HG02623 (cell line): ENCODE measurements around the gene AFMID.

ENCODE experiments used
- ATAC-seq: cut with Tn5 transposase; IDR thresholded peaks from one replicate; pipeline ENCODE4 v1.9.1; 2021; ENCODE audit warnings: moderate library complexity; ENCODE audit not compliant: unreplicated experiment

AFMID gene

DNA sequence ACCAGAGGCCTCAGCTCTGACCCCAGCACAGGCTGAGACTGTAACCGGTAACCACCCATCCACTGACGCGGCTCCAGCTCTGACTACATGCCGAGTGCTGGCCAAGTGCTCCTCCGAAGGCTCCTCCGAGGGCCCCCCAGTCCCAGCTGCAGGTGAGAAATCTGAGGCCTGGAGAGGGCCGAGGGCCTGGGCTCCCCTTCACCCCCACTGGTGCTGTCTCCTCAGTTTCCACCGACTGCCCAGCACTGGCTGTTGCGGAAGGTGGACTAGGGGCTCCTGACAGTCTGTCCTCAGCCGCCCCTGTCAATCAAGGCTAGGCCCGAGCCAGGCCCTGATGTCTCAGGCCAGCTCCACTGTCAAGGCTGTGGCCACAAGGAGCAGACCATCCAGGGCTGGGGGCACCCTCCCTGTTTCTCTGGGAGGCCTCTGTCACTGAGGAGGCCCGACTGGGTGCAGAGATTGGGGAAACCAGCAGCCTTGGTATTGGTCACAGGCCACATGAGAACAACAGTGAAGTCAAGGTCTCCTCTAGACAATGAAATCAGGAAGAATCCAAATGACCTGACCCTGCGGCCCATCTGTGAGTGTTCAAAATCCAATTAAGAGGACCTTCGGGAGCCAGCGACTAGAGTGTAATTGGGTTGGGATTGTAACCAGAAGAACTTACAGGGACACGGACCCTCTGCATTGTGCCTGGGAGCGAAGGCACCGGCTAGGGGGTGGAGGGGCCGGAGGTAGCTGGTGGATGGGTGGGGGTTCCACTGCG lies 49.4 kb downstream of the AFMID start:
- ATAC-seq: no peak

DNA sequence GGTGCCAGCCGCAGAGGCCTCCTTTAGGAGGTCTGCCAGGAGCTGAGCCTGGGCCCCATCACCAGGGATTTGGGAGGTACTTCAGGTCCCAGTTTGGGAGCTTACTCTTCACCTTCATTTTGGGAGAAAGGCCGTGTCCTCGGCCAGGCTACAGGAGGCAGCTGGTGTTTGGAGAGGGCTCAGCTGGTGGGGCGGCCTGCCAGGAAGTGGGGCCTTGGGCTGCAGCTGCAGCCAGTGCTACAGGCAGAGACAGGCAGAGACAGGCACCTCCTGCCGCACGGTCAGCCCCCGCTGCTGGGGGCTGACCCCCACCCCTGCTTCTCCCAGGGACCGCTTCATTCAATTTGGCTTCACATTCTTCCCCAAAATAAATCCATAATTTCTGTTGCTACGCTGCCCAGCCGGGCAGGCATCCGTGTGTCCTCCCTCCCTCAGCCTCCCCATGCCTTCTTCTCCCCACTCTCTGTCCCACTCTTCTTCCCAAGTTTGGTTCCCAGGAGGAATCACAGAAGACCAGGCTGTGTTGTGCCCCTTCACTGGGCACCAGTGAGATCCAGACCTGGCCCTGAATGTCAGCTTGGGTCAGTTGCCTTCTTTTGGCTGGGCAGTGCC lies 50.3 kb downstream of the AFMID start:
- ATAC-seq: no peak

DNA sequence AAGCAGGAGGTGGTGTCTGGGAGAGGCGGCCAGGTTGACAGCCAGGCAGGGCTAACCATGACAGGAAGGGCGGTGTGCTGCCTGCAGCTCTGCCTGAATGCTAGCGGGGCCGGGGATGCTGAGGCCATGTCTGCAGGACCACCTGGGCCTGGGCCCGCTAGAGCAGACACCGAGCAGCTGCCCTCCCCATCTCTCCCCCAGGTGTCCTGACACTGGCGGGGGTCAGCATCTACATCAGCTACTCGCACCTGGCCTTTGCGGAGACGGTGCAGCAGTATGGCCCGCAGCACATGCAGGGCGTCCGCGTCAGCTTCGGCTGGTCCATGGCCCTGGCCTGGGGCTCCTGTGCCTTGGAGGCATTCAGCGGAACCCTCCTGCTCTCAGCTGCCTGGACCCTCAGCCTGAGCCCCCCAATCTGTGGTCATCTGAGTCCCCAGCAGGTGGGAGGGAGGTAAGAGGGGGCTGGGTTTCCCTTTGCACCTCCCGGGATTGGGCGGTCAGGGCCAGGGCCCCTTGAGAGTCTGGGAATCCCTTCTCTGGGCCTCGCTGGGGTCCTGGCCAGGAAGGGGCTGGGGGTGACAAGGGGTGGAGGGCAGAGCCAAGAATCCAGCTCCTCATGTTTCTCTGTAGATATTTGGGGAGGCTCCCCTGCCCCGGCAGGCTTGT lies 51.8 kb downstream of the AFMID start:
- no peak for ATAC-seq

DNA sequence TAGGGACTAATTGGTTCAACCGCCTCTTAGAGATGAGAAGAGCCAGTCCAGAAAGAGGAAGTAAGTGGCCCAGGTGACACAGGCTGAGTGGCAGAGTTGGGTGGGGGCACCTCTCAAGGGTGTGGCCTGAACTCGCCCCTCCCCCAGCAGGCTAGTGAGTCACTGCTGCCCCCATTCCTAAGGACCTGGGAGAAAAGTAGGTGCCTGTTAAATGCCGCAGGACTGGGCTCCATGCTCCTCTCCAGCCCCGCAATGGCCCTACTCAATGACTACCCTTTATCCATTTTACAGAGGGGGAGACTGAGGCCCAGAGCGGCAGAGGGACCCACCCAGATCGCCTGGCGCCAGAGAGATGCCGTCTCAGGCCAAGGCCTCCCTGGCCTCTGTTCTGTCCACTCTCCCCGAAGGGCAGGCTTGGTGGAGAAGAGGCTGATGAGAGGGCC lies 52.3 kb downstream of the AFMID start:
- ATAC-seq: no peak

DNA sequence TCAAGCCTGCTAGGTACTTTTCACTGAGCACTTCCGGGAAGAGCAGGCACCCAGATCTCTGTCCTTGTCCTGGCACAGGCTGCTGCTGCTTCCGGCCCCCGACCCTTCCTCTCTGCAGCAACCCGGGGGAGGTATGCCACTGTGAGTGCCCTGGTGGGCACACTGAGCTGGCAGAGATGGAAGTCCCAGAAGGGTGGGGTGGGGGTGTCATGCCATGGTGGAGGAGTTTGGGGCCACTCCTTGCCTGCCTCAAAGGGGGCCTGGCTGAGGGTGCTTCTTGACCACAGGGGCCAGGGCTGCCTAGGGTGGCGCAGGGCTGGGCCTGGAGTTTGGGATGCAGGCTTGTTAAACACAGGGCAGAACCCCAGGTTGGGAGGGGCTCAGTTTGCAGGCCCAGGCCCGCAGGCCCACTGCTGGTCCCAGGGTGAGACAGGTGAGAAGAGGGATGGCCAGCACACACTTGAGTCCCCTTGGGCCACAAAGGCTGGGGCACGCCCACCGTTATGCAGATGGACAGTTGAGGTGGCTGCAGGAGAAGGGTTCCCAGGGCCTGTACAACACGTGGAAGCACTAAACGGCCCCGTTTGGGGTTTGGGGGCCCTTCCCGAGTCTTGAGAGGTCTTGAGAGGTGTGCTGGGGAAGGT lies 53.0 kb downstream of the AFMID start:
- no peak for ATAC-seq

DNA sequence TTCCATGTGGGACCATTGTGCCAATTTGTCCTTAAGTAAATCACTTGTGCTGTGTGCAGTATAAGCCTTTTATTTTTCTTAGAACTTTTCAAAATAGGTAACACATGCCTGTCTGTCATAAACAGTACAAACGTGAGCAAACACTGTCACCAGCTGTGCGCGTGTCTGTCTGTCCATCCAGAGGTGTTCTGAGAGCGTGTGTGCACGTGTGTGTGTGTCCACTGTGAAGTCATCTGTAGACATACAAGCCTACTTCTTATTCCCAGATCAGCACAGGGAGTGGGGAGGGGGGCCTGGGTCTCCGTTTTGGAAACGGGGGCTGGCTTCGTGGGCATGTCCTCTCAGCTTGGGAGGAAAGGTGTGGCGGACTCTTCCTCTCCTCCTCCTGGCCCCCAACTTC lies 53.7 kb downstream of the AFMID start:
- ATAC-seq: no peak

DNA sequence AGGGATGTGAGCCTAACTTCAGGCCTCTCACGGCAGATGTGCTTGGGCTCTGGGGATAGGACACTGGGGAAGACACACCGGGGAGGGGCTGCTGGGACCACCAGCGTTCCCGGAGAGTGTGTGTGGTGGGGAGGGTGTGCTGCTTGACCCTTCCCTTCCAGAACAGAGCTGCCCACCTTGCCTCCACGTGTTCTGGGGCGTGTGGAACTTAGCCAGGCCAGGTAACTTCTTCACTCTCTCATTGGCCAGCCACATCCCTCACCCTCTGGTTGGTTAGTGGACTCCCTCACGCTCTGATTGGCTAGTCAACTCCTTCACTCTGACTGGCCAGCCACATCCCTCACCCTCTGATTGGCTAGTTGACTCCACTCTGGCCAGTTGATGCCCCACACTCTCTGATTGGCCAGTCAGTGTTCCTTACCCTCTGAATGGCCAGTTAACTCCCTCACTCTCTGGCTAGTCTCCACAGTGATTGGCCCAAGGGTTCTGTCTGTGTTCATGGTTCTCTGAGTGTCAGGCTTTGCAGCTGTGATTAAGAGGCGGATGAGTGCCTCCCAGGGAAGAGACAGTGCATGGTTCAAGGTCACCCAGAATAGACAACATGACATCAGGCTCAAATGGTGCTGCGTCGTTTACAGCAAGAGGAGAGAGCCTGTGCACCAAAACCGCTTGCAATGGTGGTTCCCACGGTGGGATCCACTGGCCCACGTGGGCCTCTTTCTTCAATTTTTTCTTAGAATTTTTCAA lies 54.3 kb downstream of the AFMID start:
- ATAC-seq: no peak

DNA sequence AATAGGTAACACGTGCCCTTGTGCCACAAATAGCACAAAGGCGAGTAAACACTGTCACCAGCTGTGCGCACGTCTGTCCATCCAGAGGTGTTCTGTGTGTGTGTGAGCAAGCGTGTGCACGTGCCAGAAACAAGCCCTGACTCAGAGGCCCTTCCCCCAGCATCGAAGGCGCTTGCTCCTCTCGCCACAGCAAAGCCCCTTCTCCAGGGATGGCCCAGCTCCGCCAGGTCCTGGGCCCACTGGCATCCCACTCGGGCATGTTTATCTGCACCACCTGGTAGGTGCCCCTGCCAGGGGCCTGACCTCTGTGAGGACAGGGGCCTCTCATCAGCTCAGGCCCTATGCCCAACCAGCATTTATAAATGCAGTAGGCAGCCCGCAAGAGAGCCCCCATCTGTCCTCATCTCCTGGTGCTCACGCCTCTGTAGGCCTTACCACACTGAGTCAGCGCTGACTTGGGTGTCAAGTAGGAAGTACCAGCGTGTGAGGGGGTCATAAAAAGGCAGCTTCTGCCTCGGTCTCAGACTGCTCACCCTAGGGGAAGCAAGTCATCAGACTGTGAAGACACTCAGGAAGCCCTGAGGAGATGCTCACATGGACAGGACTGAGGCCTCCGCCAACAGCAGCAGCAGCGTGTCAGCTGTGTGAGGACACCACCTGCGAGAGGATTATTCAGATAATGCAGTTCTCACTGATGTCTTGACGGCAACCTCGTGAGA lies 55.0 kb downstream of the AFMID start:
- no peak for ATAC-seq

DNA sequence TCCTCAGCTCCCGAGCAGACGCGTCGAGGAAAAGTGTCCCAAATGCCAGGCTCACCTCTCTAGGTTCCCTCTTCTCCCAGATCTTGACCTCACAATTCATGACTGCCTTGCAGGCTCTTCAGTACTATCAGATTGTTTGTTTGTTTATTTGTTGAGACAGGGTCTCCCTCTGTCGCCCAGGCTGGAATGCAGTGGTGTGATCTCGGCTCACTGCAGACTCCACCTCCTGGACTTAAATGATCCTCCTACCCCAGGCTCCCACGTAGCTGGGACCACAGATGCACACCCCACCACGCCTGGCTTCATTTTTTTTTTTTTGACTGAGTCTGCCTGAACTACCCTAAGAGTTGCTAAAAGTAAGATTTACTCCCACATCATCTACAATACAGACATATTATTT lies 60.1 kb downstream of the AFMID start:
- no peak for ATAC-seq

DNA sequence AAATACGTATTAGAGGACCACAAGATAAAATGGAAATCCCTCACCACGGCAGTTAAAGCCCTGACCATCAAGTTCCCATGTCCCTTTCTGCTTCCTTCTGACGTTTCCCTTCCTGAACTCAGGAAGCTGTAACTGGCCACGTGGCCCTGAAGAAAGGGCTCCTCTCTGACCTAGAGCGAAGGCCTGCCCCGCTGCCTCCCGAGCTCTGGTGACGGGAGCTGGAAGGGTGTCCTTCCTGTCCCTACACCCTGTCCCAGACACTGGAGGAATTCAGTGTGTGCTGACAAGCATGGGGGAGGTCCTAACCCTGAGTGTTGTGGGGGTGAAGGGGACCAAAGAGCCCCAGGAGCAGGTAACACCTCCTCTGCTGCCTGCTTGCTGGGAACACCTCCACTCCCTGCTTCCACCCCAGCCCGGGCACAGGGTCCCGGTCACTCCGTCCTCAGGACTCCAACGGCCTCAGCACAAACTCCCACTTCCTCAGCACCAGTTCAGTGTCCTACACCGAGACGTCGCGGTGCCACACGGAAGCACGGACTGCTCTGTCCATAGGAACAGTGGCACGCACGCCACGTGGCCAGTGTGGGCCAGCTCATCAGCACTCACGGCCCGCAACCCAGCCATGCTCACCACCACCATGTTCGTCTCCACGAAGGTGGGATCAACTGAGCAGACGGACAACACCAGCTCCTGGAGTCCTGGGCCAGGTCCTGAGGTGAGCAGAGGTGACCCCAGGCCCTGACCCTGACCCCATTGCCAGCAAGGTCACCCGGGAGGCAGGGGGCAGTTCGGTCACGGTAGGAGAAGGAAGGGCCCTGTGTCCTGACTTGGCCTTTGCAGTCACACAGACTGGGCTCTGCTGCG lies 61.1 kb downstream of the AFMID start:
- no peak for ATAC-seq

DNA sequence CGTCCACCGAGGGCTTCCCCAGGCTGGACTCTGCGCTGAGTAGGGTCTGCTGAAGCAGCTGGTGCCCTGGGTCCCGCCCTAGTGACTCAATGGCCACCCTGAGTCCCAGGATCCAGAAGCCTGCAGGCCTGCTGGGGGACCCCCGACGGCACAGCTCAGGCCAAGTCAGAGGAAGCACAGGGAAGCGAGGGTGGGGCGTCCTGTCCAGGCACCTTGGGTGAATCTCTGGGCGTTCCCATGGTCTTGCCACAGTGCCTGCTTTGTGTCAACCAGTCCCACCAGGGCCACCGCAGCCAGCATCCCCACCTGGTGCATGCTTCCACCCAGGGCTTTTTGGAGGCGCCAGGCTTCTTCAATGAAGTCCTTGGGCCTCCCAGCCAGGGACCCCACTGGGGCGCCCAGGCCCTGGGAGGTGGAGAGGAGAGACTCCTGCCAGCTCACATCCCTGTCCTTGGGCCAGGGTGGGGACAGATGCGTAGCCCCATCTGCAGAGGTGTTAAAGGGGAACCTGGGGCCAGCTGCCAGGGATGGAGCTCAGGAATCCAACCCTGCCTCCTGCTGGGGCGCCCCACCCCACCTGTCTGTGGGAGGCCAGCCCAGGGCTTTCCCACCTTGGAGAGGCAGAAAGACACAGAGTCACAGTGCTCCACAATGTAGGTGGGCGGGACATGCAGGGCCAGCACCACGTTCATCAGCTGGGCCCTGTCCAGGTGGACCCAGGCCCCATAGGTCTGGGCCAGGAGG lies 62.1 kb downstream of the AFMID start:
- no peak for ATAC-seq

DNA sequence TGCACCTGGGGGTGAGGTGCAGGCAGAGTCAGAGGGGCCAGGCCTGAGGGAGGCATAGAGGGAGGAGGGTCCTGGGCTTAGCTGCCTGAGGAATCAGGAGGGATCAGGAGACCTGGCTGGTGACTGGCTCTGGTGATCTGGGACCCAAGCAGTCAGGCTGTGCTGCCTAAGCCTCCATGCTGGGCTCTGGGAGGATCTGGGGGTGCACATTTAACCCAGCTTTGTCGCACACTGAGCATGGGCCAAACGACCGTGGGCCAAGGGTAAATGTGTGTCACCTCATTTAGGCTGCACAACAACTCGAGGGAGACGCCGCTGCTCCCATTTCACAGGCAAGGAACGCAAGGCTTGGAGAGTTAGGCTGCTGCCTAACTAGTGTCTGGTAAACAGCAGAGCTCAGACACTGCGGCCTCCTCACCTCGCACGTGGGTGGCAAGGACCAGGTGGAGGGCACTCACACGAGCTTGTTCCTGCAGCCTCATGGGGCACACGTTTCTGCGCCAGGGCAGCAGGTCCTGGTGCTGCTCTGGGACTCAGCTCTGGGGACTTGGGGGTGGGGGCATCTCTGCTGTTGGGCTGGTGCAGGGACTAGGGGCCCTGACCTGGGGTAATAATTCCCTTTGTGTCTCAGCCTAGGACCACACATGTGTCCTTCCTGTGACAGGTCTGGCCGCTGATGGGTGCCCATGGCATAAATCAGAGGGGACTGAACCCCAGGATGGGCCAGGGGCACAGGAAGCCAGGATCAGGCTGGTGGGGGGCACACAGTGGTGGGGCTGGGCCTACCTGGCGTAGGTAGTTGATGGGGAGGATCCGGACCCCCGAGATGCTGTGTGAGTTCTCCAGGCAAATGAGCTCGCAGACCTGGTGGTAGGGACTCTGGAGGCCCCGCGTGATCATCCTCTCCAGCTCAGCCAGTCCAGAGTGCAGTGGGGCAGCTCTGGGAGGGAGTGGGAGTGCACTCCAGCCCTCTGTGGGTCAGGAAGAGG lies 63.0 kb downstream of the AFMID start:
- ATAC-seq: no peak

DNA sequence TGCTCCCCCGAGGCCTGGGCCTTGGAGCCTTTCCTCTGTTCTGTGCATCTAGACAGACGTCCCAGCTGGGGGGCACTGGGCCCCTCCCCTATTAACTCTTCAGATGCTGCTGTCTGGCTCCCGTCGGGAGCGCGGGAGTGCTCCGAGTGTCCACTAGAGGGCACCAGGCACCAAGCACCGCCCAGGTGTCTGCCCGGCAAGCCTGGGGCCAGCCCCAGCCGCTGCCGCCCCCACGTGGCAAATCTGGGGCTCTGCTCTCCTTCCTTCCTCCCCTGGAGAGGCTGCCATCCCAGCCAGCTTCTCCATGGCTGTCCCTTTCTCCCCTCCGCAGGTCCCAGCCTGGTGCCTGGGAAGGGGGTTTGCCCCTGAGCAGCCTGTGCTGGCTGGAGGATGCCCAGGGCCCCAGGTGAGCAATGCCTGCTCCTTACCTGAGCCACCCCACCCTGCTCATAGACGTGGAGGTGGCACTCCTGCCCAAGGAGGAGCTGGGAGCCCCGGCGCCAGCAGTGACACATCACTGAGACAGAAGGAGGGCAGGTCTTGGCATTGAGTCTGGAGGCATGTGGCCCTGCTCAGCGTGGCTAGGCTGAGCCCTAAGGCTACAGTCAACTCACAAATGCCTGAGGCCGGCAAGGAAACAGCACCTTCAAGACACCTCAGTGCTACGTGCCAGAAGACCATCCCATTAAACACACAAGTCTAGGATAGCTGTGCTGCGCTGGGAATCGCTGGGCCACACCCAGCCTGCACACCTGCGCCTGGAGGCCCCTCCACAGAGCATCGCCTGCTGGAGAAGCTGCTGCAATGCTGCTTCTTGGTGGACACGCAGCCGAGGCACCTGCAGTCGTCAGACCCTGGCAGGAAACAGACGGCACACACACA lies 64.0 kb downstream of the AFMID start:
- ATAC-seq: no peak

DNA sequence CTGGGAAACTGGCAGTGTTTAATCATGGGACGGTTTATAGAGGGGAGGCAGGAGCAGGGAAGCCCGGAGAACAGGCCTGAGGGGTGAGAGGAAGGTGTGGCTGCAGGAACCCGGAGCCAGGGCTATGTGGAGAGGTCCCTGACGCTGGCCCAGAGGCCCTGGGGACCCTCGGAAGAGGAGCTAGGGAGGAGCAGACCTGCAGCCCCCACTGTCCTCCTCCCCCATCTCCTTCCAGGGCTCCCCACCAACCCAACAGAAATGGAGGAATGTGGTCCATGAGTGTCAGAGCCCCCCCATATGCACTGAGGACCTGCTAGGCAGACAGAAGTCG lies 64.6 kb downstream of the AFMID start:
- ATAC-seq: no peak

DNA sequence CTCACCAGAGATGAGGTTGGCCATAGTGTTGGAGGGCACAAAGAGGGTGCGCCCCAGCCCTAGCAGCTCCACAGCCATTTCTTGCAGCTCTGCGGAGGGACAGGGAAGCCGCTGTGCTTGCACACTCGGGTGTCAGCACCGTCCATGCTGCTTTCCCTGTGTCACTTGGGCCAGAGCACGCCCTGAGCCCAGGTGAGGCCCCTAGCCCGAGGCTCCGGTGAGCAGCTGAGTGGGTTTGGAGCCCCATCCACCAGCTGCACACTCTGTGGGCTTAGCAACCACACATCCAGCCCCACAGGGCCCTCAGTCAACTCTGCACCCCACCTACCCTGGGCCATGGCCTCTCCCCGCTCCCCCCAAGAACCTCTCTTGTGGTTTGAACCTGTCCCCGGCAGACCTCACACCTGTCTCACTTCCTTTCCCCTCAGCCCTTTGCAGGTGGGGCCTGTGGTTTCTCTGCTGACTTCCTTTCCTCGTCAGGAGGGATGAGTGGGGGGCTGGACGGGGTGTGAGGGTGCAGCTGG lies 65.0 kb downstream of the AFMID start:
- ATAC-seq: no peak
